Esophagus muscularis mucosa (tissue), 3 donors: ENCODE data around the gene SKI.

ENCODE experiments used
- POLR2A ChIP-seq: fragments of 450-650 bp; IDR thresholded peaks from one replicate; pipeline ENCODE4 v1.6.1; 2017; ENCODE audit warnings: antibody characterized with exemption, moderate library complexity, mild to moderate bottlenecking, low read depth
- TF ChIP-seq, protein P1 (sequence below), 3 experiments: fragments of 200-600 bp in 2 of 3; fragments of 450-650 bp in 1 of 3; sonication (generic) in 2 of 3; IDR thresholded peaks; one replicate each; pipeline ENCODE4 v1.5.1; 2017 to 2019; ENCODE audit warnings: antibody characterized with exemption in 3 of 3, mild to moderate bottlenecking in 2 of 3, moderate library complexity in 1 of 3

GRCh38 chr1:2294725-2295078 lies 66.6 kb downstream of the SKI start:
- TF ChIP-seq POLR2A, result no peak
- TF ChIP-seq, protein P1, sequence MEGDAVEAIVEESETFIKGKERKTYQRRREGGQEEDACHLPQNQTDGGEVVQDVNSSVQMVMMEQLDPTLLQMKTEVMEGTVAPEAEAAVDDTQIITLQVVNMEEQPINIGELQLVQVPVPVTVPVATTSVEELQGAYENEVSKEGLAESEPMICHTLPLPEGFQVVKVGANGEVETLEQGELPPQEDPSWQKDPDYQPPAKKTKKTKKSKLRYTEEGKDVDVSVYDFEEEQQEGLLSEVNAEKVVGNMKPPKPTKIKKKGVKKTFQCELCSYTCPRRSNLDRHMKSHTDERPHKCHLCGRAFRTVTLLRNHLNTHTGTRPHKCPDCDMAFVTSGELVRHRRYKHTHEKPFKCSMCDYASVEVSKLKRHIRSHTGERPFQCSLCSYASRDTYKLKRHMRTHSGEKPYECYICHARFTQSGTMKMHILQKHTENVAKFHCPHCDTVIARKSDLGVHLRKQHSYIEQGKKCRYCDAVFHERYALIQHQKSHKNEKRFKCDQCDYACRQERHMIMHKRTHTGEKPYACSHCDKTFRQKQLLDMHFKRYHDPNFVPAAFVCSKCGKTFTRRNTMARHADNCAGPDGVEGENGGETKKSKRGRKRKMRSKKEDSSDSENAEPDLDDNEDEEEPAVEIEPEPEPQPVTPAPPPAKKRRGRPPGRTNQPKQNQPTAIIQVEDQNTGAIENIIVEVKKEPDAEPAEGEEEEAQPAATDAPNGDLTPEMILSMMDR (IDR thresholded peaks at IDR 0.05), result no peak
